Fibroblast of villous mesenchyme (primary cell): ENCODE data around the gene DCDC2. TPM values are rescaled to one million over a fixed set of nuclear protein-coding genes. Genes with fewer than 3 reads are reported as not detected.
"Not testable (repeated sequence)": the region's sequence is repeated elsewhere in the genome, so short reads cannot be mapped to it uniquely, and the experiment has no call there.

Experiments used
- DNase-seq: peaks from one replicate; pipeline ENCODE4 v3.0.0-alpha.2; 2010; ENCODE audit warnings: low read depth
- H3K4me3 ChIP-seq: 2 replicates; pipeline ENCODE4 v1.5.1; 2011; ENCODE audit warnings: low read depth, mild to moderate bottlenecking, low read length
- total RNA-seq: library from RNA; depleted of rRNA; stranded (reverse); fragments of >200 nt; gene quantifications from 2 replicates; pipeline ENCODE4 v1.2.3, GENCODE V29; 2012
- TF ChIP-seq, protein P1 (sequence below): IDR thresholded peaks from 2 replicates; pipeline ENCODE4 v1.5.1; 2012; ENCODE audit warnings: low read depth, mild to moderate bottlenecking, low read length; ENCODE audit not compliant: insufficient read depth

The DCDC2 gene
- total RNA-seq, 1 donor, result 0.43 TPM

DNA sequence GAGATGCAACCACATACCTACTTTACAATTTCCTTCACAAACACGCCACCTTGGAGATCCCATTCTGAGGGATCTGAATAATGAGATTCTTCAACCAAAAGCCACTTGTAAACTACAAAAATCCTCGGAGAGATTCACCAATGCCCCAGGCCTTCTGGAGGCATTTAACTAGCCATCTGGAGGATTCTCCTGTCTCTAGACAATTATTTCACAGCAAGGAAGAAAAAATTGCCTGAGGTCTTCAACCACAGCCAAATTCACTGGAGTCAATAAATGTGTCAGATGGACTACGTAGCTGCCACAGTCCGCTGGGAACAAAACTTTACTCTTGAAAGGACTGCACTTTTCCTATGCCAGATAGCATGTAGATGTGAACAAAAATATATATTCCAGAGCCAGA is 19.0 kb upstream of the DCDC2 start:
- TF ChIP-seq, protein P1, sequence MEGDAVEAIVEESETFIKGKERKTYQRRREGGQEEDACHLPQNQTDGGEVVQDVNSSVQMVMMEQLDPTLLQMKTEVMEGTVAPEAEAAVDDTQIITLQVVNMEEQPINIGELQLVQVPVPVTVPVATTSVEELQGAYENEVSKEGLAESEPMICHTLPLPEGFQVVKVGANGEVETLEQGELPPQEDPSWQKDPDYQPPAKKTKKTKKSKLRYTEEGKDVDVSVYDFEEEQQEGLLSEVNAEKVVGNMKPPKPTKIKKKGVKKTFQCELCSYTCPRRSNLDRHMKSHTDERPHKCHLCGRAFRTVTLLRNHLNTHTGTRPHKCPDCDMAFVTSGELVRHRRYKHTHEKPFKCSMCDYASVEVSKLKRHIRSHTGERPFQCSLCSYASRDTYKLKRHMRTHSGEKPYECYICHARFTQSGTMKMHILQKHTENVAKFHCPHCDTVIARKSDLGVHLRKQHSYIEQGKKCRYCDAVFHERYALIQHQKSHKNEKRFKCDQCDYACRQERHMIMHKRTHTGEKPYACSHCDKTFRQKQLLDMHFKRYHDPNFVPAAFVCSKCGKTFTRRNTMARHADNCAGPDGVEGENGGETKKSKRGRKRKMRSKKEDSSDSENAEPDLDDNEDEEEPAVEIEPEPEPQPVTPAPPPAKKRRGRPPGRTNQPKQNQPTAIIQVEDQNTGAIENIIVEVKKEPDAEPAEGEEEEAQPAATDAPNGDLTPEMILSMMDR, result no peak
- no peak overlapping the region for H3K4me3 ChIP-seq
- peak; percentile 14 for DNase-seq

DNA sequence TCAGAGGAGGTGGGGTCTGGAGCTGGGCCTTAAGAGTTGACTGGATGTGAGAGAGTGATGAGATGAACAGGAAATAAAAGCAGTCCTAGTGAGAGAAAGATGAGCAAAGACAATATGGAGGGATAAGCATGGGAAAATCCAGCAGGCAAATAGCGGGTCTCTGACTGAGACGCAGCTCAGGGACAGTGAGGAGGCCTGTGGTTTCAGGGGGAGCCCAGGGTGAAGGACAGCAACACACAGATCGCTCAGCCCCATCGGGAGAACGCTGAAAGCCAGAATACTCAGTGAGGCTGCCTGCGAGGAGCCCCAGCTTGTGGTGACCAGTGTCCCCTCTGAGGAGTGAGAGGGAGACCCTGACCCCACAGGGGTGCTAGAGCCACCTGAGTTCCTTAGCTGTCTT is 16.8 kb upstream of the DCDC2 start:
- no peak overlapping the region for H3K4me3 ChIP-seq
- TF ChIP-seq, protein P1, result no peak
- DNase-seq, result no peak

DNA sequence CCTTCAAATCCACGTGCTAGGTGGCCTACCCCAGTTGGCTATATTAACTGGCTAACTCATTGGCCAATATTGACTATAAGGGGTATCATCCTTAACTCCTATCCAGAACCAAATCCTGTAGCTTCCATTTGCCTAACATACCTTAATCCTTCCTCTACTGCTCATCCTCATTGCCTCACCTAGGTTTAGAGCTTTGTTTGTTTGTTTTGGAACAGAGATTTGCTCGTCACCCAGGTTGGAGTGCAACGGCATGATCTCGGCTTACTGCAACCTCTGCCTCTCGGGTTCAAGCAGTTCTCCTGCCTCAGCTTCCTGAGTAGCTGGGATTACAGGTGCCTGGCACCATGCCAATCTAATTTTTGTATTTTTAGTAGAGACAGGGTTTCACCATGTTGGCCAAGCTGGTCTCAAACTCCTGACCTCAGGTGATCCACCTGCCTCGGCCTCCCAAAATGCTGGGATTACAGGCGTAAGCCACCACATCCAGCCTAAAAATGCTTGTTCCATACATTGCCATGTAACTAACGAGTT is 7.3 kb upstream of the DCDC2 start:
- not testable (repeated sequence) for H3K4me3 ChIP-seq, DNase-seq

DNA sequence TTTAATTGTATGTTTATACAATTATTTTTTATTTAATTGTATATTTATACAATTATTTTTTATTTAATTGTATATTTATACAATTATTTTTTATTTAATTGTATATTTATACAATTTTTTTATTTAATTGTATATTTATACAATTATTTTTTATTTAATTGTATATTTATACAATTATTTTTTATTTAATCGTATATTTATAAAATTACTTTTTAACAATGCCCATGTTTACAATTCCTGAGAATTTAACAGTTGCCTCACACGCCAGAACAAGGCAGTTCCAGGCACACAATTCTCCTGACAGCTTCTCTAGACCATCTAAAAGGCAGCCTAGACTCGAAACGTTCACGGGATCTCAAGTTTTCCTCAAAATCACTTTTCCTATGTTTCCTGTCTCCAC is 4.5 kb upstream of the DCDC2 start:
- DNase-seq, H3K4me3 ChIP-seq: not testable (repeated sequence)

DNA sequence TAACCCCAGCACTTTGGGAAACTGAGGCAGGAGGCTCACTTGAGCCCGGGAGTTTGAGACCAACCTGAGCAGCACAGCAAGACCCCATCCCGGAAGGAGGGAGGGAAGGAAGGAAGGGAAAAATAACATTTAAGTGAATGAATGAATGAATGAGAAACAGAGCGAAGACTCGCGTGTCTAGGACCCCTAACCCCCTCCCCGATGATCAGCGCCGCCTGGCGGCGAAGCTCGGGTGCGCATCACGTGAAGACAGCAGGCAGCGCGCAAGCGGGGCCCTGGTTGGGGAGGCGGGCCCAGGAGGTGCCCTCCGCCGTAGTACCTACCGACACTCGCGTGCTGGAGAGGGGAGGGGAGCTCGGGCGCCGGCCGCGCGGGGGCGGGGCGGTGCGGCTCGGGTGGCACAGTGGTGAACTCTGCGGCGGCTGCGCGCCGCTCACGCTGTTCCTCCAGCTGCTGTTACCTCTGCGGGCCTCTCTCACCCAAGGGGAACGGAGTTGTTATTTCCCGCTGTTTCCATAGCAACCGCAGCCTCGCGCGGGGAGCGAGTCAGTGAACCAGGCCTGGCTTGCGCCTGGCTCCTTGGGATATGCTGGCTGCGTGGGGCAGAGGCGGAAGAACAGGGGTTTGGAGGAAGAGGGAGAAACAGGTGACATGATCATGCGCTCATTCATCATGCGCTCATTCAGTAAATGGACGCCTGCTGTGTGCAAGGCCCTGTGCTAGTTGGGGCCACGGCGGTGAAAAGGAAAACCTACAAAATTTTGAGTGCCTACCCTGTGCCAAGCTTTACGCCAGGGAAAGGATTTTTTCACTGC is 2.0 kb upstream of the DCDC2 start:
- DNase-seq, result peak; percentile 71
- TF ChIP-seq, protein P1, result peak; percentile 87
- H3K4me3 ChIP-seq, result peak overlapping the region; percentile 57

DNA sequence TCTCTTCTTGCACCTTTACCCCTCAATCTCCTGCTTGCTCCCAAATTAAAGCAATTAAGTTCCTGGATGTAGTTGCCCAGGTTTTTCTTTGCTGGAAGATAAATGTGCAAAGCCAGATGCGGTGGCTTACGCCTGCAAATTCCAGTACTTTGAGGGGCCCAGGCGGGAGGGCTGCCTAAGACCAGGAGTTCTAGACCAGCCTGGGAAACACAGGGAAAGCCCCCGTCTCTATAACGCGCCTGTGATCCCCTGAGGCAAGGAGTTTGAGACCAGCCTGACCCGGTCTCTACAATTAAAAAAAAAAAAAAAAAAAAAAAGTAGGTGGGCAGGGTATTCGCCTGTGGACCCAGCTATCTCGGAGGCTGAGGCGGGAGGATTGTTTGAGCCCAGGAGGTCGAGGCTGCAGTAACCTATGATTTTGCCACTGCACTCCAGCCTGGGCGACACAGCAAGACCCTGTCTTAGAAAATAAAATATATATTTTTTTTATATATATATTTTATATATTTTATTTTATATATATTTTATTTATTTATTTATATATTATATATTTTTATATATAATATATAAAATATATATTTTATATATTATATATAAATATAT is 461 bp upstream of the DCDC2 start:
- DNase-seq, result no peak
- H3K4me3 ChIP-seq, result peak overlapping the region; percentile 52
- TF ChIP-seq, protein P1, result no peak

DNA sequence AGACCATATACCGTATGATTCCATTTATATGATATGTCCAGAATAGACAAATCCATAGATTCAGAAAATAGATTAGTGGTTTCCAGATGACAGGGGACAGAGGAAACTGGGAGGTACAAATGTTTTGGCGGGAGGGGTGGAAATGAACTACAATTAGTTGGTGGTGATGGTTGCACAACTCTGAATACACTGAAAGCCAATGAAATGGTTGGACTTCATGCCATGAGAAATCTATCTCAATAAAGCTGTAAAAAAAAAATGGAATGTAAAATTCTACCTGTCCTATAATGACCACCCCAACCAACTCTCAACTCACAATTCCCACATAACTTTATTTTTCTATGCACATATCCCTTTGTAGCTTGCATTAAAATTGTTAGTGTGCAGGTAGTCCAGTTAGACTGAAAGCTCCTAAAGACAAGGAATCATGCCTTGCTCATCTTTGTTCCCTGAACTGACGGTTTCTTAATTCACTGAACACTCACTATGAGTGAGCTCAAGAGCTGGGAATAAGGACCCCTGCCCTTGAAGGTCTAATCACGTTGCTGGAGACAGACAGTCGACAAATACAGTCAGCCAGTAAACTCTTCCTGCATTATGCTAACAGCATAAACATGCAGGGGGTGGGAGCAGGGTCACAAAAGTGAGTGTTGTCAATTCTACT is 1.4 kb downstream of the DCDC2 start:
- H3K4me3 ChIP-seq, result no peak overlapping the region
- no peak for DNase-seq
- TF ChIP-seq, protein P1, result no peak
